BLaER1 treated with 17β-estradiol and CSF1 and Interleukin-3, amounts not matched to agents 10 nM and 100 nM (cell line): ENCODE measurements around the gene PIAS4.
"Not testable (repeated sequence)": the region's sequence is repeated elsewhere in the genome, so short reads cannot be mapped to it uniquely, and the experiment has no call there.

Experiments used
- H3K27ac ChIP-seq, 11 experiments: shearing (Covaris generic); formaldehyde crosslinking; 2 replicates each; pipeline ENCODE4 v1.8.1; 2022
- H3K27me3 ChIP-seq, 11 experiments: shearing (Covaris generic); formaldehyde crosslinking; 2 replicates each; pipeline ENCODE4 v1.8.1; 2022
- H3K36me3 ChIP-seq, 11 experiments: shearing (Covaris generic); formaldehyde crosslinking; 2 replicates each; pipeline ENCODE4 v1.8.1; 2022
- H3K4me1 ChIP-seq, 10 experiments: shearing (Covaris generic); formaldehyde crosslinking; 2 replicates each; pipeline ENCODE4 v1.8.1; 2022
- H3K4me2 ChIP-seq, 11 experiments: shearing (Covaris generic); formaldehyde crosslinking; 2 replicates each; pipeline ENCODE4 v1.8.1; 2022
- H3K4me3 ChIP-seq, 10 experiments: shearing (Covaris generic); formaldehyde crosslinking; 2 replicates each; pipeline ENCODE4 v1.8.1; 2022
- H3K9ac ChIP-seq, 11 experiments: shearing (Covaris generic); formaldehyde crosslinking; 2 replicates each; pipeline ENCODE4 v1.8.1; 2022
- H3K9me3 ChIP-seq, 11 experiments: shearing (Covaris generic); formaldehyde crosslinking; replicated peaks in 1 of 11; 2 replicates each; pipeline ENCODE4 v1.8.1; 2022
- H4K20me1 ChIP-seq, 11 experiments: shearing (Covaris generic); formaldehyde crosslinking; 2 replicates each; pipeline ENCODE4 v1.8.1; 2022
- Cebpa-rat ChIP-seq, 11 experiments: shearing (Covaris generic); IDR thresholded peaks; 2 replicates each; pipeline ENCODE4 v1.8.1; 2022

PIAS4 gene

DNA sequence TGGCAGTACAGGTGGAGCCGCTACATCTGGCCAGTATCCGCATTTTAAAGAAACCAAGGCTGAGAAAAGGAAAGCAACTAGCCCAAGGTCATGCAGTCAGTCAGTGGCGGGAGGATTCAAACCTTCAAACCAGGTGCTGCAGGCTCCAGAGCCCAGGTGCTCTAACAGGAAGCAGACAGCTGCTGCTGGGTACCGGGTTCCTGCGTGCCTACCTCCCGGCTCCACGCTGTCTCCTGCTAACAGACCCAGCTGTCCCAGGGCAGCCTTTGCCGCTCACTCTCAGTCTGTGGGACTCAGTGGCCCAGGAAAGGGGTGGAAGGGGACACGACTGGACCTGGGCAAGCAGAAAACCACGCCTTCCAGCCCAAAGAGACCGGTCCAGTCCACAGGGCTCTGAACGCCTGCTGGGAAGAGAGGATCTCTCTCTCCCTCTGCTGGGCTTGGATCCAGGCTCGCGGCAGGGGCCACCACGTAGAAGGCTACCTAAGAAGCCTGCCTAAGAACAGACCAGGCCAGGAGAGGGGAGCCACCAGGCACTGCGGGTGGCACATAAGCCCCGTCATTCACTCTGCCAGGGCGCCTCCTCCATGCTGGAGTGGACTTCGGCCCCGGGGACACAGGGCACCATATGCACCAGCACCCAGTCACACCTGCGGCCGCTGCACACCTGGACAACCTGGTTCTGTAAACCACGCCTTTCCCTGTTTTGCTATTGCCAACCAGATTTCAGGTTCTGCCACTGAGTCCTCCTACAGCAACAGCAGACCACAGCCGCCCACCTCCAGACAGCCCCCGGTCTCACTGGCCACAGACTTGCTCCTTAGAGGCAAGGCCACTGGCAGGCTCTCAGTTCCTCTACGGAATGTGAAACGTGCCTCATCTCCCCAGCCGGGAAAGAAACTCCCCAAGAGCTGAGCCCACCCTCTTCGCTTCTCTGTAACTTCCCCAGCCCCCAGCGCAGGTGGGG is 41.2 kb upstream of the PIAS4 start:
- Histone ChIP-seq H3K4me2 (no peak overlapping the region), H3K27me3 (no peaks in the 10 kb centered on the region), H4K20me1 (peaks cover 56 to 89% (median 76%) of the 10 kb centered on the region in 11 experiments), H3K9ac (peak overlapping the region in 4 of 11 experiments; percentile 7 to 19 (median 16); a peak in 5 of 22 replicates), H3K9me3 (no peaks in the 10 kb centered on the region), H3K4me1 (peaks cover 23 to 26% (median 25%) of the 10 kb centered on the region in 10 experiments), H3K27ac (no peak overlapping the region), H3K4me3 (no peak overlapping the region), H3K36me3 (peaks cover 74 to 82% (median 78%) of the 10 kb centered on the region in 11 experiments)
- no peak for TF ChIP-seq Cebpa-rat (IDR thresholded peaks at IDR 0.05)

DNA sequence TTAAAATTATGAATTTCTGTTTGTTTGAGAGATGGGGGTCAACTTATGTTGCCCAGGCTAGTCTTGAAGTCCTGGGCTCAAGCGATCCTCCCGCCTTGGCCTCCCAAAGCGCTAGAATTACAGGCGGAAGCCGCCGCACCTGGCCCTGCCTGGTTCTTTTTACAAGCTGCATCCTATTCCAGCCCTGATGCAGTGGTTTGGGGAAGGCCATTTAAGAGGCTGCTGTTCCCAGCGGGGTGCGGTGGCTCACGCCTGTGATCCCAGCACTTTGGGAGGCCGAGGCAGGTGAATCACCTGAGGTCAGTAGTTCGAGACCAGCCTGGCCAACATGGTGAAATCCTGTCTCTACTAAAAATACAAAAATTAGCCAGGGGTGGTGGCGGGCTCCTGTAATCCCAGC is 39.6 kb upstream of the PIAS4 start:
- not testable (repeated sequence) for H3K27me3 ChIP-seq, H3K4me3 ChIP-seq, H3K9me3 ChIP-seq
- Histone ChIP-seq H3K4me2 (peak overlapping the region in 4 of 11 experiments; percentile 87 to 99 (median 95); a peak in 4 of 22 replicates), H3K36me3 (peaks cover 60 to 72% (median 66%) of the 10 kb centered on the region in 11 experiments), H4K20me1 (peaks cover 56 to 93% (median 87%) of the 10 kb centered on the region in 11 experiments), H3K27ac (peak overlapping the region in 3 of 11 experiments; percentile 80 to 86 (median 85); a peak in 2 of 22 replicates), H3K9ac (peak overlapping the region in 5 of 11 experiments; percentile 1 to 96 (median 94); a peak in 5 of 22 replicates), H3K4me1 (peaks cover 24 to 33% (median 29%) of the 10 kb centered on the region in 10 experiments)

DNA sequence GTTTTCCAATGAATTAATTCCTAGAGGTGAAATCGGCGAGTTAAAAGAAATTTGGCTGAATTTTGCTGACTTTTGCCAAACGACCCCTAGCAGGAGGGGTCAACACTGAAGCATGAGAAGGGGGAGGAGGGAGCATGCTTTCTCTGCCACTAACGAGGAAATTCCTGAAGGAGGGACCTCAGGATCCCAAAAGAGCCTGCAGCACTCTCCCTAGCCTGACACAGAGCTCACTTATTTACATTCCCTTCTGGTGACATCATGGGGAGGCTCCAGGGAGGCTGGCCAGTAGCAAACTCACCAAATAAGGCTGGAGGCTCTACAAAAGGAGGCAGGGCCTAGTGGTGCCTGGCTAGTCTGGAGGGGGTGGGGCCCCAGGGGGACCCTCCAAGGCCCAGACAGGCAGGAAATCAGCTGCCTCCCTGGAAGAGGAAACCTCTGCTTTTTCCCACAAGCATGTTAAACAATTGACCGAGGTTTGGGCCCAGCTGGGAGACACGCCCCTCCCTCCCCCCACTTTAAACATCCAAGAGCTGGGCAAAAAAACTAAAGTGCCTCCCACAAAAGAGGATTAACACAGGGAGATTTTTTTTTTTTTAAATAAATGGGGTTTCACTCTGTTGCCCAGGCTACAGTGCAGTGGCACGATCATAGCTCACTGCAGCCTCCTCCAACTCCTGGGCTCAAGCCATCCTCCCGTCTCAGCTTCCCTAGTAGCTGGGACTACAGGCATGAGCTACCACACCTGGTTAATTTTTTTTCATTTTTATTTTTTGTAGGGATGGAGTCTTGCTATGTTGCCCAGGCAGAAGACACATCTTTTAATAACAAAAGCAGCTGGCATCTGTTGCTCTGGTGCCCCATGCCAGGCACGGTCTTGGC is 38.7 kb upstream of the PIAS4 start:
- Histone ChIP-seq H4K20me1 (peaks cover 53 to 85% (median 79%) of the 10 kb centered on the region in 11 experiments), H3K4me2 (peak overlapping the region; percentile 87 to 99 (median 95)), H3K4me1 (peaks cover 24 to 33% (median 29%) of the 10 kb centered on the region in 10 experiments), H3K27ac (peak overlapping the region in 10 of 11 experiments; percentile 9 to 86 (median 84); a peak in 17 of 22 replicates), H3K36me3 (peaks cover 52 to 64% (median 58%) of the 10 kb centered on the region in 11 experiments), H3K27me3 (no peaks in the 10 kb centered on the region), H3K9me3 (no peaks in the 10 kb centered on the region), H3K9ac (peak overlapping the region; percentile 87 to 96 (median 94); a peak in 20 of 22 replicates), H3K4me3 (peak overlapping the region; percentile 86 to 99 (median 97); a peak in 12 of 20 replicates)
- TF ChIP-seq Cebpa-rat (IDR thresholded peaks at IDR 0.05) = no peak

DNA sequence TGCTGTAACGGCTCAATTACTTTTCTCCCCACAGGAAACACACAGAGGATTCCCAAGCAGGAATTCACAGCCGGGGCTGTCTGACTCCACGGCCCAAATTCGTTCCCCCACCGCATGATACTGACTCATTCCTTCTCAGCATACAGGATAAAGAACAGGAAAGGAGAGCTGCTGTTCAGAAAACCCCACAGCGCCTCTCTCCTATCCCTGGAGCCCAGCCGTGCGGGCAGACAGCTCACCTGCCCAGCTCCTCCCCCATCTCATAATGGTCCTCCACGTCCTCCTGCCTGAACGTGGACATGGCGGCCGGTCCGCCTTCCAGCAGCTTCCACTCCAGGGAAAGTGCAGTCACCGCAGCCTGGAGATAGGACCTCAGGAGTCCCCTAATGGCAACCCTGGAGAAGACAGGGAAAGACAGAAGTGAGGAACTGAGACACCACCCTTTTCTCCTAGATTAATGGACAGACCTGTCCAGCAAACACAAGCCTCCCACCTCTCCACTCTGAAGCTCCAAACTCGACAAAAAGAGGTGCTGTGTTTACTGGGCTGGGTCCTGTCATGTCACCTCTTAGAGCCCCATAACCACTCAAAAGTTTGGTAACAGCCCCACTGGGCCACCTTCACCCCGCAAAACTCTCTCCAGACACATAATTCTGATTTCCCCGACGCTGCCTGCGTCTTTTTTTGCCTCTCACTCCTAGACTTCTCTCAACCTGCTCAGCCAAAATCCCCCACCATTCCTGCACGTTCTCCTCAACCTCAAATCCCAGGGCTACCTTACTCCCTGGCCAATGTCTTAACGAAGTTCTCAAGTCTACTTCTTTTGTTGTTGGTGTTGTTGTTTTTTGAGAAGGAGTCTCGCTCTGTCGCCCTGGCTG is 37.9 kb upstream of the PIAS4 start:
- H3K36me3 ChIP-seq = peaks cover 46 to 56% (median 51%) of the 10 kb centered on the region in 11 experiments

DNA sequence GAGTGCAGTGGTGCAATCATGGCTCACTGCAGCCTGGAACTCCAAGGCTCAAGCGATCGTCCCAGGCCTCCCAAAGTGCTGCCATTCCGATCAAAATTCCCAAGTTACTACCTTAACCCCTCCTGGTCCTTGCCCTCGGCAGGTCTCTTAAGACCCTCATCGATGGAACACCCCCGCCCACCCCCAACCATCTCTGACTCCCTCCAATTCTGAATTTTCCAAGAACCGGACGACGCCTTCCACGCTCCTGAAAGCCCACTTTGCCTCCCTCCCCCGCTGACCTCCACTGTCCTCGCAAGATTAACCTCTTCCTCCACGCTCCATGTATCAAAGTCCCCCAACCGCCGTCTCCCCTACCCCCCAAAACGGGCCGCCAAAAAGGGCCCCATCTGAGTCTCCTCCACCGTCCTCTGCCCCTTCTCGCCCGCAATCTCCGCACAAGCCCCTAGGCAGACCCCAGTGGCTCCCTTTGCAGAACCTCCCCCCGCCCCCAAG is 37.2 kb upstream of the PIAS4 start:
- H3K36me3 ChIP-seq = peaks cover 44 to 55% (median 49%) of the 10 kb centered on the region in 11 experiments
- H3K27me3 ChIP-seq = no peaks in the 10 kb centered on the region
- no peaks in the 10 kb centered on the region for H3K9me3 ChIP-seq
- no peak for TF ChIP-seq Cebpa-rat (IDR thresholded peaks at IDR 0.05)
- H3K27ac ChIP-seq = peak overlapping the region; percentile 80 to 86 (median 85)
- peak overlapping the region; percentile 86 to 99 (median 97) for H3K4me3 ChIP-seq
- peaks cover 24 to 33% (median 29%) of the 10 kb centered on the region in 10 experiments for H3K4me1 ChIP-seq
- H3K9ac ChIP-seq = peak overlapping the region; percentile 87 to 96 (median 94)
- peaks cover 50 to 81% (median 76%) of the 10 kb centered on the region in 11 experiments for H4K20me1 ChIP-seq
- peak overlapping the region; percentile 87 to 99 (median 95) for H3K4me2 ChIP-seq

More for the DNA sequence above, 37.9 kb upstream of the PIAS4 start:
- Histone ChIP-seq H3K4me2 (peak overlapping the region; percentile 87 to 99 (median 95)), H3K27me3 (no peaks in the 10 kb centered on the region), H3K4me3 (peak overlapping the region; percentile 86 to 99 (median 97)), H3K4me1 (peaks cover 24 to 33% (median 29%) of the 10 kb centered on the region in 10 experiments), H3K9ac (peak overlapping the region; percentile 87 to 96 (median 94)), H3K27ac (peak overlapping the region in 10 of 11 experiments; percentile 80 to 86 (median 86); a peak in 21 of 22 replicates), H4K20me1 (peaks cover 51 to 81% (median 76%) of the 10 kb centered on the region in 11 experiments), H3K9me3 (no peaks in the 10 kb centered on the region)
- TF ChIP-seq Cebpa-rat (IDR thresholded peaks at IDR 0.05) = no peak

DNA sequence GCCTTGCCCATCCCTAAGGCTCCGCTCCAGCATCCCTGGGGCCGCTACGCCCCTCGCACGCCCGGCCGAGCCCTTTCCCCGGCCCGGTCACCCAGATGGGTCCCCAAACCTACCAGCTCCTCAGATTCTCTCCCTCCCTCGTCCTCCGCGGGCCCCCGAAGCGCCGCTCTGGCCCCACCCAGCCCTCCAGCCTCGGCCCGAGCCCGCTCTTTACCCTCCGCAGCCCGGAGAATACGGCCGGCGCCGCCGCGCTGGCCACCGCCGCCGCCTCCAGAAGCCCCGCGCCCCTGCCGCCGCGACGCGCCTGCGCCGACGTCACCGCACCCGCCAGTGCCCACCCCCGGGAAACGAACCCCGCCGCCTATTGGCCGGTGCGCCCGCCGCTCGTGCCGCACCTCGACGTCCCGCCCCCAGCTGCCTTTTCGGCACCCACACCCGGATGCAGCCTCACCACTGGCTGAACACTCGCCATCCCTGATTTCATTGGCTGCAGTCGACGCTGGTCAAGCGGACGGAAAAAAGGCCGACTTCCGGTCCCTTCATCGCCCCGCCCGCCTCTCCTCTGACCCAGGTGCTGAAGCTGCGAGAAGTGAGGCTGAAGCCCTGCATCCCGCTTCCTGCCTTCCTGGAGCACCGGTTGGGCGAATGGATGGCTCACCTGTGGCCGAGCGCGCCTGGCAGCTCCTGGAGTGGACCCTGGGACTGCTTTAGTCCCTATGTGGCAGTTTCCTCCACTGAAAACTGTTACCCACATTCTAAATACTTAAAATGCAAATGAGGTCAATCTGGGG is 36.5 kb upstream of the PIAS4 start, which contains the start of gene DAPK3:
Gene DAPK3 (minus strand): TSS at position 292 of the 791 bp plus-strand sequence. CDS start 1,364 bp downstream, outside the sequence.
- peaks cover 51 to 81% (median 76%) of the 10 kb centered on the region in 11 experiments for H4K20me1 ChIP-seq
- H3K36me3 ChIP-seq = peaks cover 44 to 55% (median 49%) of the 10 kb centered on the region in 11 experiments
- peak within 1 kb of the TSS; percentile 80 to 86 (median 85) for H3K27ac ChIP-seq
- no peaks in the 10 kb centered on the region for H3K9me3 ChIP-seq
- TF ChIP-seq Cebpa-rat (IDR thresholded peaks at IDR 0.05) = no peak
- H3K4me2 ChIP-seq = peak within 1 kb of the TSS; percentile 87 to 99 (median 95)
- H3K4me1 ChIP-seq = peaks cover 24 to 33% (median 29%) of the 10 kb centered on the region in 10 experiments
- H3K27me3 ChIP-seq = no peaks in the 10 kb centered on the region
- H3K4me3 ChIP-seq = peak within 1 kb of the TSS; percentile 86 to 99 (median 97)
- H3K9ac ChIP-seq = peak within 1 kb of the TSS; percentile 87 to 96 (median 94)

DNA sequence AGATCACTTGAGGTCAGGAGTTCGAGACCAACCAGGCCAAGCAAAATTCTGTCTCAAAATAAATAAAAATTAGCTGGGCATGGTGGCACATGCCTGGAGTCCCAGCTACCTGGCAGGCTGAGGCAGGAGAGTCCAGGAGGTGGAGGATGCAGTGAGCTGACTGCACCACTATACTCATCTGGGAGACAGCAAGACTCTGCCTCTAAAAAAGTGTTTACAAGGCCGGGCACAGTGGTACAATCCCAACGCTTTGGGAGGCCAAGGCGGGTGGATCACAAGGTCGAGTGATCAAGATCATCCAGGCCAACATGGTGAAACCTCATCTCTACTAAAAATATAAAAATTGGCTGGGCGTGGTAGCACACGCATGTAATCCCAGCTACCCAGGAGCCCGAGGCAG is 32.4 kb upstream of the PIAS4 start:
- Histone ChIP-seq H3K27ac (no peak overlapping the region), H3K9ac (no peak overlapping the region), H4K20me1 (peaks cover 53 to 81% (median 77%) of the 10 kb centered on the region in 11 experiments), H3K4me1 (peaks cover 18 to 53% (median 45%) of the 10 kb centered on the region in 10 experiments), H3K4me3 (no peak overlapping the region), H3K36me3 (peaks cover 53 to 61% (median 58%) of the 10 kb centered on the region in 11 experiments), H3K9me3 (no peaks in the 10 kb centered on the region), H3K4me2 (no peak overlapping the region), H3K27me3 (no peaks in the 10 kb centered on the region)
- TF ChIP-seq Cebpa-rat (IDR thresholded peaks at IDR 0.05) = no peak
